LNCAP (cell line): Measurements from ENCODE around the gene CIBAR2.

Experiments used
- TF ChIP-seq, protein P1 (sequence below): fragments of 450-650 bp; IDR thresholded peaks from 2 replicates; pipeline ENCODE4 v1.5.1; 2017; ENCODE audit warnings: mild to moderate bottlenecking

The CIBAR2 gene

DNA sequence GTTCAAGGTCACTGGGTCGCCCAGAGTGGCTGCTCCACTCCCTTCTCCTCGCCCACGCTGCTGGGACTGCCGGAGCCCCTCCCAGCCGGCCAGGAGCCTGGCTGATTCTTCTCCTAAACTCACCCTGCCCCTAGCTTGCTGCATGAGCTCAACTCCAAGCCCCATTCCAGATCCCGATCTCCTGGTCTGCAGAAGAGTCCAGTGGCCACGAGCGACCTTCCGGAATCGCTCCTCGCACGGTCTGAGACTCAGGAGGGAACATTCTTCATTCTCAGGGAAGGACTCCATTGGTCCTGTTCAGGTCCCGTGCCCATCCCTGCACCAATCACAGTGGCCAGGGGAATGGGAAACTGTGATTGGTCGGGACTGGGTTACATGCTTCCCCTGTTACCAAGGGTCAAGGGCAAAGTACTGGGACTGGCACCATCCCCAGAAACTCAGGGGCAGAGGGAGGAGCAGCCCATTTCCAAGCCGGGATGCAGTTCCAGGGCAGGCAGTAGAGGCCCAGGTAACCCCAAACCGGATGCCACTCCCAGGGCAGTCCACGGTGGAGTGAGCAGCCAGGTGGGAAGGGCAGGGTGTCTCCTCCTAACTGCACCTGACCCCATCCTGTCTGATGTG, 24.5 kb upstream of the CIBAR2 start:
- TF ChIP-seq, protein P1, sequence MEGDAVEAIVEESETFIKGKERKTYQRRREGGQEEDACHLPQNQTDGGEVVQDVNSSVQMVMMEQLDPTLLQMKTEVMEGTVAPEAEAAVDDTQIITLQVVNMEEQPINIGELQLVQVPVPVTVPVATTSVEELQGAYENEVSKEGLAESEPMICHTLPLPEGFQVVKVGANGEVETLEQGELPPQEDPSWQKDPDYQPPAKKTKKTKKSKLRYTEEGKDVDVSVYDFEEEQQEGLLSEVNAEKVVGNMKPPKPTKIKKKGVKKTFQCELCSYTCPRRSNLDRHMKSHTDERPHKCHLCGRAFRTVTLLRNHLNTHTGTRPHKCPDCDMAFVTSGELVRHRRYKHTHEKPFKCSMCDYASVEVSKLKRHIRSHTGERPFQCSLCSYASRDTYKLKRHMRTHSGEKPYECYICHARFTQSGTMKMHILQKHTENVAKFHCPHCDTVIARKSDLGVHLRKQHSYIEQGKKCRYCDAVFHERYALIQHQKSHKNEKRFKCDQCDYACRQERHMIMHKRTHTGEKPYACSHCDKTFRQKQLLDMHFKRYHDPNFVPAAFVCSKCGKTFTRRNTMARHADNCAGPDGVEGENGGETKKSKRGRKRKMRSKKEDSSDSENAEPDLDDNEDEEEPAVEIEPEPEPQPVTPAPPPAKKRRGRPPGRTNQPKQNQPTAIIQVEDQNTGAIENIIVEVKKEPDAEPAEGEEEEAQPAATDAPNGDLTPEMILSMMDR: no peak

DNA sequence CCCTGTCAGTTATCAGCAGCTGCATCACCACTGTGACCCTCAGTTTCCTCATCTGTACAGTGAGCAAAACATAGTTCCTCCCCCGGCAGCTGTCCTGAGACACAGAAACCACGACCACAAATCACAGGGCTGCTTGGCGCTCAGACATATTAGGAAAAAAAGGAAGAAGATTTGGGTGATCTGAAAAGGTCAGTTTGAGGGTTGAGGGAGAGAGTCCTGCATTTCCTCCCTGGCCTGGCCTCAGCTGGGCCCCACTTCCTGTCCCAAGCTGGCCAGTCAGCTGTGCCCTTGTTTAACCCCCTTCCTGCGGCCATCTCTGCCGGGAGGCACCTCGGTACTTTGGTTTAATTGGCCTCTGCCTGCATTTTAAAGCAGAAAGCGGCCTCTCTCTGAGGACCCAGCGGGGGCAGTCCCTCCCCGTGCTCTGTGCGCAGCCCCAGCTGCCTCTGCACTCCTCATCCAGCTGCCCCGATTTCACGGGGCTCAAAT, 24.0 kb upstream of the CIBAR2 start:
- TF ChIP-seq, protein P1: no peak

DNA sequence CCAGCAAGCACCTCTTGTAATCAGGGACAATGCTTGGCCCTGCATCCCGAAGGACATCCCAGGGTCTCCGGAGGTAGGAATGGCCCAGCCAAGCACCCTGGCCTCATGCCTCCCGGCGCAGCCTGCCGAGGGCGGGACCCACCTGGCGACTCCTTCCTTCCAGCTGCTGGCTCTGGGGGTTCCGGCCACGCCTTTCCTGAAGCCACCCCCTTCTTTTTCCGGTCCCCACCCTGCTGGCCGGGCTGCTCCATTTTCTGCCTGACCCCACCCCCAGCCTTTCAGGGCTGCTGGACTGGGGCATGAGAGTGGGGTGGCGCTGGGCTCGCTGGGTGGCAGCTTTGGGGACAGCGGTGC, 22.5 kb upstream of the CIBAR2 start:
- TF ChIP-seq, protein P1: no peak

DNA sequence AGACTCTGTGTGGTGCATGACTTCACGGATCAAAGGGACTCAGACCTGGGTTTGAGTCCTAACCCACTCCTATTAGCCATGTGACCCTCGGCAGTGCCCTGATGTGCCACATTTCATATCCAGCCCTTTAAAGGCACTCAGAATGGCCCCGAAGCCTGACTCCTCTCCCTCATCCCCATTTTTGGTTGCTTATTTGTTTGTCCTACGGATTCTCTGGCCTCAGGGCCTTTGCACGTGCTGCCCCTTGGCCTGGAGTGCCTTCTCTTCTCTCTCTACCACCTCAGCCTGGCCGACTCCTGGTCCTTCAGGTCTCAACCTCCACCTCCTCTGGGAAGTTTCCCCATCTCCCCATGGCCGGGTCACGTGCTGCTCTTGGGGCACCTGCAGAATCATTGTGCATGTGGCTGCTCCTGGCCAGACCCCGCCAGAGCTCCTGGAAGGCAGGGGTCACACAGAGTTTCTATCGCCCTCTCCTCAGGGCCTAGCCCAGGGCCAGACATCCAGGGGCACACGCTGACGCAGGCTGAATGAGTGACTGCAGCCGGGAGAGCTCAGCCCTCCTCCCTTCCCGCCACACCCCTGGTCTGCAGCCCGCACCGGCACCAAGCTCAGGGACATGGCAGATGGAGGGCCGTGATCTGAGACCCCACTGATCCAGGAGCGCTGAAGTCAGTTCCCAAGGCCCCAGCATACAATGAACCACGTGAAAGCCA, 22.0 kb upstream of the CIBAR2 start:
- TF ChIP-seq, protein P1: no peak

DNA sequence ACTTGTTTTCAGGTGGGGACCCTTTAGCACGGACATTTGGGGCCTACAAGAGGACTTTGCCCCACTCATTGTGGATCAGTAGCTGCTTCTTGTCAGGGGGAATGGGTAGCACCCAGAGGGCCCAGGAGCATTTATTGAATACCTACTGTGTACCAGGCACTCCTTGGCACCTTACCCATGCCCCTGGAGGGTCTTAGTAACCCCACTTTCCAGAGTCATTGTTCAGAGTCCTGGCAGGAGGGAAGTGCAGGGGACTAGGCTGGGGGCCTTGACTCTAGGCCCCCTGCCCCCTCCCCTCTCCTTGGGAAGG, 21.0 kb upstream of the CIBAR2 start:
- TF ChIP-seq, protein P1: no peak

DNA sequence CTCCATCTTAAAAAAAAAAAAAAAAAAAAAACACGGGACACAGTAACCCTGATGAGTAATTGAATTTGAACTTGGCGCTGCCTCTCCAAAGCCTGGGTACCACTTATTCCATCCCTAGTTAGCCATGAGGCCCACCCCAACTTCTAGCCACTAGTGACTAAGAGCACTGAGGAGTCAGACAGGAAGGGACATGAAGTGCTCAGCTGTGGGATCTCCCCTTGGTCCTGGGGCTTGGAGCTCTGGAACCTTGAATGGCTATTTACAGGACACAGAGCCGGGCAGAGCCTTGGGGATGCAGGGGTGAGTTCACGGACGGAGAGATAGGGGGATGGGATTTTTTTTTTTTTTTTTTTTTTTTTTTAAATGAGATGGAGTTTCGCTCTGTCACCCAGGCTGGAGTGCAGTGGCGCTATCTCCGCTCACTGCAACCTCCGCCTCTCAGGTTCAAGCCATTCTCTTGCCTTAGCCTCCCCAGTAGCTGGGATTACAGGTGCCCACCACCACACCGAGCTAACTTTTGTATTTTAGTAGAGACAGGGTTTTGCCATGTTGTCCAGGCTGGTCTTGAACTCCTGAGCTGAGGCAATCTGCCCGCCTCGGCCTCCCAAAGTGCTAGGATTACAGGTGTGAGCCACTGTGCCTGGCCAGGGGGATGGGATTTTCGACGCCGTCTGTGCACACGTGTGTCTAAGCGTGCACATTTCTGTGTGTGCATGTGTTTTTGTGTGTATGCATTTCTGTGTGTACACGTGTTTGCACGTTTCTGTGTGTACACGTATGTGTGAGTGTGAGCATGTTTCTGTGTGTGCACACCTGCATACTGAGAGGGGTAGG, 20.4 kb upstream of the CIBAR2 start:
- TF ChIP-seq, protein P1: no peak

DNA sequence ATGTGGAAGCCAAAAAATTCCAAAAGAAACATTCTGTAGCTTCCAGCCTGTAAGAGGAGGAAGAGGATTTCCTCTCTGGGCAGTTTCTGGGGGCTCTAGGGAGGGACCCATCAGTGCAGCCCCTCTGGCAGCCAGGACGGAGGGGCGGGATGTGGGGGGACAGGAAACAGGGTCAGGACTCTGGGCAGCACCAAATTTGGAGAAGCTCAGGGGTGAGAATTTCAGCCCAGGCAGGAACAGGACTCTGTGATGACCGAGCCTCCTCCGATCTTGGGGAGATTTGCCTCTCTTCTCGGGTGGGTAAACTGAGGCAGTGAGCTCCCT, 18.4 kb upstream of the CIBAR2 start:
- TF ChIP-seq, protein P1: no peak
